Endometrial microvascular endothelial cells (primary cell): ENCODE data around the gene ZSWIM8. TPM values are rescaled to one million over a fixed set of nuclear protein-coding genes. Genes with fewer than 3 reads are reported as not detected.
"Not testable (repeated sequence)": the region's sequence is repeated elsewhere in the genome, so short reads cannot be mapped to it uniquely, and the experiment has no call there.

Experiments used
- in situ Hi-C: cut with HindIII; loops from 2 replicates; pipeline ENCODE4 v1.10.0; 2017; ENCODE audit warnings: low sequenced_read_pairs, low pct_unique_long_range_greater_than_20kb; ENCODE audit errors: inconsistent ontology term
- total RNA-seq: library from RNA; depleted of rRNA; stranded (reverse); fragments of >200 nt; gene quantifications from one replicate; pipeline ENCODE4 v1.2.3, GENCODE V29; 2015; ENCODE audit errors: inconsistent ontology term

The ZSWIM8 gene
- total RNA-seq, 1 donor from 2014 or later: 47.0 TPM

GRCh38 chr10:73791871-73792400, 6.5 kb downstream of the ZSWIM8 start:
- in situ Hi-C loops: no loop called here

GRCh38 chr10:73793456-73793855, 8.1 kb downstream of the ZSWIM8 start:
- in situ Hi-C loops: no loop called here

DNA sequence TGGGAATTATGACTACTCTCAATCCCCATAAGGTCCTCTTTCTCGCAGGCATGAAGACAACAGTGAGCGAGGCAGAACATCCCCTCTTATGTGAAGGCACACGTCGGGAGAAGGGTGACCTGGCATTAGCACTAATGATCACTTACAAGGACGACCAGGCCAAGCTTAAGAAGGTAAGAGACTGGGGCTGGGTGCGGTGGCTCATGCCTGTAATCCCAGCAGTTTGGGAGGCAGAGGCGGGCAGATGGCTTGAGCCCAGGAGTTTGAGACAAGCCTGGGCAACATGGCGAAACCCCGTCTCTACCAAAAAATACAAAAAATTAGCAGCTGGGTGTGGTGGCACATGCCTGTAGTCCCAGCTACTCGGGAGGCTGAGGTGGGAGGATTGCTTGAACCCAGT, 10.1 kb downstream of the ZSWIM8 start:
- in situ Hi-C loops: not testable (repeated sequence)

GRCh38 chr10:73796035-73796434, 10.6 kb downstream of the ZSWIM8 start:
- in situ Hi-C loops: not testable (repeated sequence)

DNA sequence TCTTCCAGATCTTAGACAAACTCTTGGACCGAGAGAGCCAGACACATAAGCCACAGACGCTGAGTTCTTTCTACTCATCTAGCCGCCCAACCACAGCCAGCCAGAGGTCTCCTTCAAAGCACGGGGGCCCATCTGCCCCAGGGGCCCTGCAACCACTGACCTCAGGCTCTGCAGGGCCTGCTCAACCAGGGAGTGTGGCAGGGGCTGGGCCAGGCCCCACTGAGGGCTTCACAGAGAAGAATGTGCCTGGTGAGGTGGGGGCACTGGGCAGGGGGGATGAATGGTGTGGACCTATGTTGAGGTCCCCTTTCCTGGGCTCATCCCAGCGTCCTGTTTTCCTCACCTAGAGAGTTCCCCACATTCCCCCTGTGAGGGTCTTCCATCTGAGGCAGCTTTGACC, 11.4 kb downstream of the ZSWIM8 start:
- in situ Hi-C loops: no loop called here

DNA sequence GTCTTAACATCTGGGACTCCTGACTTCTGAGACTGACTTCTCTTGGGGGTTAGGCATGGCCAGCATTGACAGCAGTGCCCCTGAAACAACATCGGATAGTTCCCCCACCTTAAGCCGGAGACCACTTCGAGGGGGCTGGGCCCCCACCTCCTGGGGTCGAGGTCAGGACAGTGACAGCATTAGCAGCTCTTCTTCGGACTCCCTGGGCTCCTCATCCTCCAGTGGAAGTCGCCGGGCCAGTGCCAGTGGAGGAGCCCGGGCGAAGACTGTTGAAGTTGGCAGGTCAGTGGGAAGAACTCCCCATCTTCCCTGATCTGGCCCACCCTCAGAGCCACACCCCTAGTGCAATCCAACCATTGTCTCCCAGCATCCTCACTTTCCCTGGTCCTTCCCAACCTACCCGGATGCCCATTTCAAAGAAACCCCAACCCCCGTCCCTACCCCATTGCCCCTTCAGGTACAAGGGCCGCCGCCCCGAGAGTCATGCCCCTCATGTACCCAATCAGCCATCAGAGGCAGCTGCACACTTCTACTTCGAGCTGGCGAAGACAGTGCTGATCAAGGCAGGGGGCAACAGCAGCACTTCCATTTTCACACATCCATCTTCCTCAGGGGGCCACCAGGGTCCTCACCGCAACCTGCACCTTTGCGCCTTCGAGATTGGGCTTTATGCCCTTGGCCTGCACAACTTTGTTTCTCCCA, 12.1 kb downstream of the ZSWIM8 start:
- in situ Hi-C loops: no loop called here

GRCh38 chr10:73798087-73798486, 12.7 kb downstream of the ZSWIM8 start:
- in situ Hi-C loops: no loop called here

- in situ Hi-C loops: no loop called here
Observed at GRCh38 chr10:73798927-73799560, 13.6 kb downstream of the ZSWIM8 start.

- in situ Hi-C loops: no loop called here
Observed at GRCh38 chr10:73799899-73800559, 14.6 kb downstream of the ZSWIM8 start.

- in situ Hi-C loops: no loop called here
Observed at GRCh38 chr10:73800560-73801252, 15.3 kb downstream of the ZSWIM8 start.

GRCh38 chr10:73801253-73801590, 15.8 kb downstream of the ZSWIM8 start:
- in situ Hi-C loops: no loop called here

- in situ Hi-C loops: no loop called here
Observed at GRCh38 chr10:73802276-73802991, 17.0 kb downstream of the ZSWIM8 start.

GRCh38 chr10:73803680-73804286, 18.4 kb downstream of the ZSWIM8 start:
- in situ Hi-C loops: no loop called here

GRCh38 chr10:73806176-73806950, 21.0 kb downstream of the ZSWIM8 start:
- in situ Hi-C loops: no loop called here

GRCh38 chr10:73807471-73807870, 22.1 kb downstream of the ZSWIM8 start:
- in situ Hi-C loops: no loop called here

DNA sequence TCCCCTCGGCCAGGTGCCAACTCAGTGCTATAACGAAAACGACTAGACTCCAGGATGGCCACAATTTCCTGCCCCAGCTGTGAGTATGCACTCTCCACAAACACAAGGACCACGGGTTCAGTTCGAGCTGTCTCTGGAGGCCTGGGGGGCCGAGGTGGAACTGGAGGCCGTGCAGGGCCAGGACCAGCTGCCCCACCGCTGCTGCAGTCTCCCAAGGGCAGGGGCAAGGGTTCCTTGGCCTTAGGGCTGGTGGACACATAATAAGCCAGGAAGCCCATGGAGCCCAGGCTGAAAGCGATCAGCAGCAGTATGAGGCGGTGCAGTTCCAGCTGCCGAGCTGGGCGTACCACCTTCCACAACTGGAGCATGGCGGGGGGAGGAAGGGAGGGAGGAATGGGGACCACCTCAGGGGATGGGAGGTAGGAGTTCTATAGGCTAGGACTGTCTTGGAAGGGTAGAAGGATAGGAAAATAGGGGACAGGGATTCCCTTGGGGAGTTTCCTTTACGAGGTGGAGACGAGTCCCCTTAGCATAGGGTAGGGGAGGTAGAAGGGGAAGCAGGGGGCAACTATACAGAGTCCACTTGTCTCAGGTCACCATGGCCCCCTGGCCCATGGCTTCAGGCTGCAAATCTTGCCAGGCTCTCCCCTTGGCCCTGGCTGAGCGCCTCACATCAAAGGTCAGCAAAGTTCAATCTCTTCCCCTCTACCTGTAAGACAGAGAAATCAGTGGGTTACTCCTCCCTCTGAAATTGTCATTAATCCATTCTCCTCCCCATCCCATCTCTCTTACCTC, 22.8 kb downstream of the ZSWIM8 start:
- in situ Hi-C loops: no loop called here
